Endothelial cell of umbilical vein (primary cell): ENCODE results near the gene FOXD4L1.
"Not testable (repeated sequence)": the region's sequence is repeated elsewhere in the genome, so short reads cannot be mapped to it uniquely, and the experiment has no call there.

ENCODE experiments used
- CTCF ChIP-seq, 2 donors: IDR thresholded peaks; 1 replicate in 1 of 2; 2 replicates in 1 of 2; pipeline ENCODE4 v1.5.1; 2011; ENCODE audit warnings: low read length in 2 of 2, mild to moderate bottlenecking in 2 of 2, moderate library complexity in 2 of 2, control low read depth in 1 of 2, inconsistent platforms in 1 of 2, low read depth in 1 of 2; ENCODE audit not compliant: insufficient read depth in 1 of 2; ENCODE audit errors: extremely low read depth in 1 of 2
- EZH2 ChIP-seq: IDR thresholded peaks from 2 replicates; pipeline ENCODE4 v1.6.1; 2012; ENCODE audit warnings: borderline replicate concordance, low read depth, mild to moderate bottlenecking, moderate library complexity, low read length, inconsistent platforms; ENCODE audit not compliant: severe bottlenecking
- JUN ChIP-seq: IDR thresholded peaks from 2 replicates; pipeline ENCODE4 v1.6.1; 2011; ENCODE audit warnings: borderline replicate concordance, low read depth; ENCODE audit not compliant: insufficient read length, insufficient read depth
- POLR2A ChIP-seq: IDR thresholded peaks from 2 replicates; pipeline ENCODE4 v1.6.1; 2012; ENCODE audit warnings: low read depth, mild to moderate bottlenecking, control low read depth, low read length
- POLR2AphosphoS5 ChIP-seq: IDR thresholded peaks from 2 replicates; pipeline ENCODE4 v1.6.1; 2012; ENCODE audit warnings: low read depth, mild to moderate bottlenecking, control low read depth, low read length, moderate library complexity; ENCODE audit not compliant: insufficient read depth
- TF ChIP-seq, protein P1 (sequence below): IDR thresholded peaks from 2 replicates; pipeline ENCODE4 v1.6.1; 2011; ENCODE audit not compliant: insufficient read depth, insufficient read length

DNA sequence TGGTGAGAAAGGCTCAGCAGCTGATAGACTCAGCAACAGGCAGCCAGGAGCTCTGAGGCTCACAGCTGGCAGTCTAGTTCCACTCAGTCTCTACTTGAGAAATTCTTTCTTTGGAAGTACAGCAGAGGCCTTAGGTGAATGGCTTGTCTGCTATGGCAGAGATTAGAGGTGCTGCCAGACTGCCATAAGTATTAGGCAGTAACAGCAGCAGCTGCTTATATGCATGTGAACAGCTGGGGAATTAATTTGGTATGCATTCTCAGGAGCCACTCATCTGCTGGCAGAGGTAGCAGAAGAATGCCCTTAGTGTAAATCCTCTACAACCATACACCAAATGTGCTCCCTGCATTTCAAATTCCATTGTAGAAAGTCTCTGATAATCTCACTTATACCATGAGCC is 32.7 kb upstream of the FOXD4L1 start:
- TF ChIP-seq CTCF (IDR thresholded peaks at IDR 0.05; ENCODE audit: extremely low read depth in 1 of 2, insufficient read depth in 1 of 2, low read depth in 1 of 2, low read length in 2 of 2); POLR2A; EZH2; JUN; POLR2AphosphoS5: not testable (repeated sequence)
- TF ChIP-seq, protein P1, sequence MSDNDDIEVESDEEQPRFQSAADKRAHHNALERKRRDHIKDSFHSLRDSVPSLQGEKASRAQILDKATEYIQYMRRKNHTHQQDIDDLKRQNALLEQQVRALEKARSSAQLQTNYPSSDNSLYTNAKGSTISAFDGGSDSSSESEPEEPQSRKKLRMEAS: not testable (repeated sequence)
